ENCODE data around the gene KRTAP5-6. TPM values are rescaled to one million over a fixed set of nuclear protein-coding genes. Genes with fewer than 3 reads are reported as not detected.

KRTAP5-6 gene
- polyA plus RNA-seq, 2 of the 4 experiments (the other 2 are of a cell fraction), result not detected

- Histone ChIP-seq H3K27ac (no peak overlapping the region), H3K4me3 (no peak overlapping the region), H3K4me1 (no peaks in the 10 kb centered on the region; the same call in 2 of the 3 replicates), H3K4me2 (no peak overlapping the region), H3K9me3 (no peaks in the 10 kb centered on the region)
- ChIA-PET POLR2A (no interaction called here), CTCF (interaction anchor here (0.8 to 12.2 kb wide), 14 partner anchors 8 to 504 kb away, joined by 3 to 350 read pairs (median 4); partner anchors contain the start of gene INS)
- 52% methylated on average over 14 of the region's 15 CpGs for WGBS (ENCODE audit: missing lambda C conversion rate)
- DNase-seq (ENCODE audit: low read depth in 1 of 2, low spot score in 1 of 2), result peak in 1 of 2 experiments; percentile 23
- no peak for ATAC-seq
- FAIRE-seq, result no peak
- no peak for TF ChIP-seq TFCP2L1 (CRISPR knock-in tag; IDR thresholded peaks at IDR 0.05)
- TF ChIP-seq CEBPB (IDR thresholded peaks at IDR 0.05), result no peak
- no peak for TF ChIP-seq FOXS1 (CRISPR knock-in tag; IDR thresholded peaks at IDR 0.05)
- TF ChIP-seq BCL3 (IDR thresholded peaks at IDR 0.05), result no peak
- no peak for TF ChIP-seq HMGXB4 (CRISPR knock-in tag; IDR thresholded peaks at IDR 0.05; ENCODE audit: borderline replicate concordance)
- no peak for TF ChIP-seq ZNF302 (CRISPR knock-in tag; IDR thresholded peaks at IDR 0.05)
- no peak for TF ChIP-seq CTCF (IDR thresholded peaks at IDR 0.05)
- TF ChIP-seq ZFP36 (IDR thresholded peaks at IDR 0.05; ENCODE audit: borderline replicate concordance, partially characterized antibody), result no peak
- TF ChIP-seq KDM1A (IDR thresholded peaks at IDR 0.05; ENCODE audit: low read depth), result no peak
- TF ChIP-seq RARB (CRISPR knock-in tag; IDR thresholded peaks at IDR 0.05), result no peak
- TF ChIP-seq REST (IDR thresholded peaks at IDR 0.05), result no peak
- no peak for TF ChIP-seq NFE2L2 (conservative IDR thresholded peaks at IDR 0.05; ENCODE audit: low read length)
- no peak for TF ChIP-seq SMC3 (IDR thresholded peaks at IDR 0.05)
- TF ChIP-seq TP53 (CRISPR knock-in tag; IDR thresholded peaks at IDR 0.05), result no peak
- no peak for TF ChIP-seq SREBF2 (IDR thresholded peaks at IDR 0.05)
- no peak for TF ChIP-seq JUNB (IDR thresholded peaks at IDR 0.05)
- no peak for TF ChIP-seq RNF2 (IDR thresholded peaks at IDR 0.05; ENCODE audit: borderline replicate concordance, low read depth)
Measured at GRCh38 chr11:1650034-1650917, 46.7 kb upstream of the KRTAP5-6 start.

Data from A549 (cell line).